ENCODE results near the gene CDH11. TPM values are rescaled to one million over a fixed set of nuclear protein-coding genes. Genes with fewer than 3 reads are reported as not detected.

The CDH11 gene
- total RNA-seq, 3 donors from 2014 or later: 0.10 to 0.66 (median 0.35) TPM

- no peaks in the 10 kb centered on the region for H3K36me3 Mint-ChIP-seq (ENCODE audit: insufficient read depth)
- no peaks in the 10 kb centered on the region for H3K27me3 Mint-ChIP-seq (ENCODE audit: low read depth)
- DNase-seq (no peak), ATAC-seq (no peak)
- no peaks in the 10 kb centered on the region for H3K4me1 Mint-ChIP-seq (ENCODE audit: low read depth)
- no peak overlapping the region for H3K4me3 Mint-ChIP-seq
- H3K9me3 Mint-ChIP-seq: peaks cover 12% of the 10 kb centered on the region
Observed at GRCh38 chr16:65101009-65101408, 20.9 kb downstream of the CDH11 start.

- Mint-ChIP-seq H3K9me3 (peaks cover 12% of the 10 kb centered on the region), H3K4me1 (ENCODE audit: low read depth) (no peaks in the 10 kb centered on the region), H3K27me3 (ENCODE audit: low read depth) (no peaks in the 10 kb centered on the region), H3K36me3 (ENCODE audit: insufficient read depth) (no peaks in the 10 kb centered on the region), H3K4me3 (no peak overlapping the region)
- ATAC-seq (no peak), DNase-seq (no peak)
Observed at GRCh38 chr16:65099607-65100006, 22.3 kb downstream of the CDH11 start.

GRCh38 chr16:65098916-65099315, 22.9 kb downstream of the CDH11 start:
- no peaks in the 10 kb centered on the region for H3K36me3 Mint-ChIP-seq (ENCODE audit: insufficient read depth)
- H3K27me3 Mint-ChIP-seq (ENCODE audit: low read depth): no peaks in the 10 kb centered on the region
- no peak for DNase-seq
- H3K4me1 Mint-ChIP-seq (ENCODE audit: low read depth): no peaks in the 10 kb centered on the region
- H3K9me3 Mint-ChIP-seq: peaks cover 12% of the 10 kb centered on the region
- H3K4me3 Mint-ChIP-seq: no peak overlapping the region
- ATAC-seq: no peak

- H3K4me1 Mint-ChIP-seq (ENCODE audit: low read depth): no peaks in the 10 kb centered on the region
Observed at GRCh38 chr16:65097296-65097695, 24.6 kb downstream of the CDH11 start.

GRCh38 chr16:65095906-65096305, 26.0 kb downstream of the CDH11 start:
- no peaks in the 10 kb centered on the region for H3K4me1 Mint-ChIP-seq (ENCODE audit: low read depth)
- no peaks in the 10 kb centered on the region for H3K27me3 Mint-ChIP-seq (ENCODE audit: low read depth)
- ATAC-seq (no peak), DNase-seq (no peak)
- H3K4me3 Mint-ChIP-seq: no peak overlapping the region
- H3K9me3 Mint-ChIP-seq: peaks cover 8% of the 10 kb centered on the region
- no peaks in the 10 kb centered on the region for H3K36me3 Mint-ChIP-seq (ENCODE audit: insufficient read depth)

More at GRCh38 chr16:65097296-65097695, 24.6 kb downstream of the CDH11 start:
- DNase-seq (no peak), ATAC-seq (no peak)
- peaks cover 8% of the 10 kb centered on the region for H3K9me3 Mint-ChIP-seq
- H3K4me3 Mint-ChIP-seq: no peak overlapping the region
- H3K27me3 Mint-ChIP-seq (ENCODE audit: low read depth): no peaks in the 10 kb centered on the region
- H3K36me3 Mint-ChIP-seq (ENCODE audit: insufficient read depth): no peaks in the 10 kb centered on the region

GRCh38 chr16:65095090-65095728, 26.7 kb downstream of the CDH11 start:
- H3K36me3 Mint-ChIP-seq (ENCODE audit: insufficient read depth): no peaks in the 10 kb centered on the region
- peaks cover 11% of the 10 kb centered on the region for H3K9me3 Mint-ChIP-seq
- ATAC-seq (no peak), DNase-seq (no peak)
- H3K27me3 Mint-ChIP-seq (ENCODE audit: low read depth): no peaks in the 10 kb centered on the region
- H3K4me3 Mint-ChIP-seq: no peak overlapping the region
- no peaks in the 10 kb centered on the region for H3K4me1 Mint-ChIP-seq (ENCODE audit: low read depth)

- ATAC-seq: no peak
- H3K36me3 Mint-ChIP-seq (ENCODE audit: insufficient read depth): no peaks in the 10 kb centered on the region
- no peaks in the 10 kb centered on the region for H3K27me3 Mint-ChIP-seq (ENCODE audit: low read depth)
- no peak for DNase-seq
- no peaks in the 10 kb centered on the region for H3K4me1 Mint-ChIP-seq (ENCODE audit: low read depth)
- H3K9me3 Mint-ChIP-seq: peaks cover 6% of the 10 kb centered on the region
- no peak overlapping the region for H3K4me3 Mint-ChIP-seq
Observed at GRCh38 chr16:65094009-65094408, 27.9 kb downstream of the CDH11 start.

- Mint-ChIP-seq H3K4me1 (ENCODE audit: low read depth) (no peaks in the 10 kb centered on the region), H3K27me3 (ENCODE audit: low read depth) (no peaks in the 10 kb centered on the region), H3K36me3 (ENCODE audit: insufficient read depth) (no peaks in the 10 kb centered on the region), H3K4me3 (no peak overlapping the region), H3K9me3 (no peaks in the 10 kb centered on the region)
- ATAC-seq (no peak), DNase-seq (no peak)
Observed at GRCh38 chr16:65083164-65083857, 38.6 kb downstream of the CDH11 start.

- peaks cover 8% of the 10 kb centered on the region for H3K9me3 Mint-ChIP-seq
- ATAC-seq: no peak
- H3K4me1 Mint-ChIP-seq (ENCODE audit: low read depth): no peaks in the 10 kb centered on the region
- DNase-seq: no peak
- H3K4me3 Mint-ChIP-seq: no peak overlapping the region
- no peaks in the 10 kb centered on the region for H3K27me3 Mint-ChIP-seq (ENCODE audit: low read depth)
- H3K36me3 Mint-ChIP-seq (ENCODE audit: insufficient read depth): no peaks in the 10 kb centered on the region
Observed at GRCh38 chr16:65079549-65079948, 42.3 kb downstream of the CDH11 start.

GRCh38 chr16:65077181-65077580, 44.7 kb downstream of the CDH11 start:
- no peak overlapping the region for H3K4me3 Mint-ChIP-seq
- ATAC-seq: no peak
- H3K27me3 Mint-ChIP-seq (ENCODE audit: low read depth): no peaks in the 10 kb centered on the region
- peaks cover 11% of the 10 kb centered on the region for H3K9me3 Mint-ChIP-seq
- no peaks in the 10 kb centered on the region for H3K36me3 Mint-ChIP-seq (ENCODE audit: insufficient read depth)
- H3K4me1 Mint-ChIP-seq (ENCODE audit: low read depth): no peaks in the 10 kb centered on the region
- DNase-seq: no peak

GRCh38 chr16:65075877-65076276, 46.0 kb downstream of the CDH11 start:
- no peaks in the 10 kb centered on the region for H3K27me3 Mint-ChIP-seq (ENCODE audit: low read depth)

GRCh38 chr16:65071433-65072311, 50.2 kb downstream of the CDH11 start:
- peaks cover 20% of the 10 kb centered on the region for H3K9me3 Mint-ChIP-seq

More at GRCh38 chr16:65075877-65076276, 46.0 kb downstream of the CDH11 start:
- no peak for DNase-seq
- H3K36me3 Mint-ChIP-seq (ENCODE audit: insufficient read depth): no peaks in the 10 kb centered on the region
- no peak for ATAC-seq
- H3K4me1 Mint-ChIP-seq (ENCODE audit: low read depth): no peaks in the 10 kb centered on the region
- no peak overlapping the region for H3K4me3 Mint-ChIP-seq
- H3K9me3 Mint-ChIP-seq: peaks cover 15% of the 10 kb centered on the region

GRCh38 chr16:65070831-65071432, 50.9 kb downstream of the CDH11 start:
- DNase-seq (no peak), ATAC-seq (no peak)
- Mint-ChIP-seq H3K27me3 (ENCODE audit: low read depth) (no peaks in the 10 kb centered on the region), H3K9me3 (peaks cover 16% of the 10 kb centered on the region), H3K36me3 (ENCODE audit: insufficient read depth) (no peaks in the 10 kb centered on the region), H3K4me1 (ENCODE audit: low read depth) (no peaks in the 10 kb centered on the region), H3K4me3 (no peak overlapping the region)

More at GRCh38 chr16:65071433-65072311, 50.2 kb downstream of the CDH11 start:
- Mint-ChIP-seq H3K4me1 (ENCODE audit: low read depth) (no peaks in the 10 kb centered on the region), H3K36me3 (ENCODE audit: insufficient read depth) (no peaks in the 10 kb centered on the region), H3K4me3 (no peak overlapping the region), H3K27me3 (ENCODE audit: low read depth) (no peaks in the 10 kb centered on the region)
- ATAC-seq: no peak
- no peak for DNase-seq

GRCh38 chr16:65069766-65070165, 52.1 kb downstream of the CDH11 start:
- Mint-ChIP-seq H3K36me3 (ENCODE audit: insufficient read depth) (no peaks in the 10 kb centered on the region), H3K4me1 (ENCODE audit: low read depth) (no peaks in the 10 kb centered on the region), H3K4me3 (no peak overlapping the region), H3K27me3 (ENCODE audit: low read depth) (no peaks in the 10 kb centered on the region), H3K9me3 (peaks cover 14% of the 10 kb centered on the region)
- no peak for DNase-seq
- no peak for ATAC-seq

Measured in activated T-cell treated with anti-CD3 and anti-CD28 coated beads, Interleukin-2, amount 50 U/mL, for 4 hours (primary cell).